NCI-H2196 treated with DMSO at 0.1 percent for 48 hours (cell line): Measurements from ENCODE around the gene AGGF1.
A peak's percentile ranks its signal among the peaks of the same experiment; 100 is the strongest.
"Not testable (repeated sequence)": the region's sequence is repeated elsewhere in the genome, so short reads cannot be mapped to it uniquely, and the experiment has no call there.

ENCODE experiments used
- DNase-seq: peaks from one replicate; lab custom pipeline; 2025; ENCODE audit not compliant: unreplicated experiment; lab: John Stamatoyannopoulos, UW

Gene AGGF1

GRCh38 chr5:77030097-77031071 is at the start of gene AGGF1:
Gene AGGF1, plus strand, starts transcription at chr5:77030404. Its CDS starts 363 bp downstream, at chr5:77030767.
- peak; percentile 63 for DNase-seq

- no peak for DNase-seq
Observed at GRCh38 chr5:76980518-76981144, 49.6 kb upstream of the AGGF1 start.

- DNase-seq: no peak
Observed at GRCh38 chr5:76982450-76982849, 47.8 kb upstream of the AGGF1 start.

- DNase-seq: no peak
Observed at GRCh38 chr5:76983468-76983867, 46.7 kb upstream of the AGGF1 start.

- DNase-seq: no peak
Observed at GRCh38 chr5:76986825-76987526, 43.2 kb upstream of the AGGF1 start.

GRCh38 chr5:76990899-76991459 is 39.2 kb upstream of the AGGF1 start:
- no peak for DNase-seq

GRCh38 chr5:76993436-76993835 is 36.8 kb upstream of the AGGF1 start:
- DNase-seq: not testable (repeated sequence)

GRCh38 chr5:76994337-76994736 is 35.9 kb upstream of the AGGF1 start:
- DNase-seq: no peak

GRCh38 chr5:76998251-76998650 is 32.0 kb upstream of the AGGF1 start:
- DNase-seq: not testable (repeated sequence)

- DNase-seq: no peak
Observed at GRCh38 chr5:76999451-76999850, 30.8 kb upstream of the AGGF1 start.

GRCh38 chr5:77003246-77003645 is 27.0 kb upstream of the AGGF1 start:
- no peak for DNase-seq

- DNase-seq: no peak
Observed at GRCh38 chr5:77006124-77006523, 24.1 kb upstream of the AGGF1 start.

GRCh38 chr5:77008413-77008812 is 21.8 kb upstream of the AGGF1 start:
- no peak for DNase-seq

GRCh38 chr5:77010243-77010642 is 20.0 kb upstream of the AGGF1 start:
- no peak for DNase-seq

- DNase-seq: no peak
Observed at GRCh38 chr5:77011498-77011897, 18.7 kb upstream of the AGGF1 start.

- no peak for DNase-seq
Observed at GRCh38 chr5:77012601-77013000, 17.6 kb upstream of the AGGF1 start.

- no peak for DNase-seq
Observed at GRCh38 chr5:77015938-77016569, 14.2 kb upstream of the AGGF1 start.

GRCh38 chr5:77016962-77017361 is 13.2 kb upstream of the AGGF1 start:
- DNase-seq: no peak

- DNase-seq: no peak
Observed at GRCh38 chr5:77017668-77018067, 12.5 kb upstream of the AGGF1 start.

GRCh38 chr5:77022511-77023417 is 7.4 kb upstream of the AGGF1 start:
- no peak for DNase-seq
